Osteoblast (primary cell): Measurements from ENCODE around the gene PTOV1. TPM values are rescaled to one million over a fixed set of nuclear protein-coding genes. Genes with fewer than 3 reads are reported as not detected.

Experiments used
- DNase-seq: peaks from one replicate; pipeline ENCODE4 v3.0.0; 2011; ENCODE audit warnings: low spot score, mixed read lengths; ENCODE audit not compliant: insufficient read length; ENCODE audit errors: missing footprints
- H2AFZ ChIP-seq: 2 replicates; pipeline ENCODE4 v1.6.0; 2011; ENCODE audit warnings: mild to moderate bottlenecking, low read length
- H3K27ac ChIP-seq: 2 replicates; pipeline ENCODE4 v1.5.1; 2011; ENCODE audit warnings: mild to moderate bottlenecking, low read depth, low read length, moderate library complexity
- H3K27me3 ChIP-seq: 2 replicates; pipeline ENCODE4 v1.6.0; 2012; ENCODE audit warnings: mild to moderate bottlenecking, control low read depth, inconsistent platforms, low read length, moderate library complexity; ENCODE audit not compliant: insufficient read depth
- H3K36me3 ChIP-seq: 2 replicates; pipeline ENCODE4 v1.5.1; 2011; ENCODE audit warnings: mild to moderate bottlenecking, low read length, control low read depth, moderate library complexity; ENCODE audit not compliant: insufficient read depth
- H3K4me1 ChIP-seq: 2 replicates; pipeline ENCODE4 v1.5.1; 2011; ENCODE audit warnings: mild to moderate bottlenecking, low read length, control low read depth, moderate library complexity; ENCODE audit not compliant: insufficient read depth
- H3K4me2 ChIP-seq: 2 replicates; pipeline ENCODE4 v1.6.0; 2011; ENCODE audit warnings: mild to moderate bottlenecking, low read length; ENCODE audit not compliant: insufficient read depth
- H3K4me3 ChIP-seq: fragments of 200-600 bp; sonication (generic); 3 replicates; pipeline ENCODE4 v1.5.1; 2012; ENCODE audit warnings: mild to moderate bottlenecking, low read length, inconsistent platforms; ENCODE audit not compliant: insufficient read depth
- H3K79me2 ChIP-seq: 2 replicates; pipeline ENCODE4 v1.6.0; 2012; ENCODE audit warnings: mild to moderate bottlenecking, low read length, control low read depth, inconsistent platforms; ENCODE audit not compliant: insufficient read depth
- H3K9me3 ChIP-seq: 2 replicates; pipeline ENCODE4 v1.5.1; 2011; ENCODE audit warnings: low read depth, low read length, control low read depth
- H4K20me1 ChIP-seq: 2 replicates; pipeline ENCODE4 v1.6.0; 2012; ENCODE audit warnings: mild to moderate bottlenecking, low read length, control low read depth; ENCODE audit not compliant: insufficient read depth
- CTCF ChIP-seq: IDR thresholded peaks from 2 replicates; pipeline ENCODE4 v1.5.1; 2011; ENCODE audit warnings: mild to moderate bottlenecking, low read depth, low read length, moderate library complexity; ENCODE audit errors: extremely low read depth
- total RNA-seq: library from RNA; depleted of rRNA; stranded (reverse); fragments of >200 nt; gene quantifications from 2 replicates; pipeline ENCODE4 v1.2.3, GENCODE V29; 2012

PTOV1 gene
- total RNA-seq, 1 donor = 39.4 TPM

- peaks cover 3% of the 10 kb centered on the region for H4K20me1 ChIP-seq
- H3K4me3 ChIP-seq = no peak overlapping the region
- H3K9me3 ChIP-seq = no peaks in the 10 kb centered on the region
- H3K27me3 ChIP-seq = no peaks in the 10 kb centered on the region
- no peak overlapping the region for H3K4me2 ChIP-seq
- H3K27ac ChIP-seq = no peak overlapping the region
- no peak for DNase-seq
- no peak for TF ChIP-seq CTCF
- no peak overlapping the region for H2AFZ ChIP-seq
- peaks cover 43% of the 10 kb centered on the region for H3K36me3 ChIP-seq
- no peaks in the 10 kb centered on the region for H3K4me1 ChIP-seq
- no peaks in the 10 kb centered on the region for H3K79me2 ChIP-seq
Measured at GRCh38 chr19:49884760-49885159, 33.8 kb downstream of the PTOV1 start.

DNA sequence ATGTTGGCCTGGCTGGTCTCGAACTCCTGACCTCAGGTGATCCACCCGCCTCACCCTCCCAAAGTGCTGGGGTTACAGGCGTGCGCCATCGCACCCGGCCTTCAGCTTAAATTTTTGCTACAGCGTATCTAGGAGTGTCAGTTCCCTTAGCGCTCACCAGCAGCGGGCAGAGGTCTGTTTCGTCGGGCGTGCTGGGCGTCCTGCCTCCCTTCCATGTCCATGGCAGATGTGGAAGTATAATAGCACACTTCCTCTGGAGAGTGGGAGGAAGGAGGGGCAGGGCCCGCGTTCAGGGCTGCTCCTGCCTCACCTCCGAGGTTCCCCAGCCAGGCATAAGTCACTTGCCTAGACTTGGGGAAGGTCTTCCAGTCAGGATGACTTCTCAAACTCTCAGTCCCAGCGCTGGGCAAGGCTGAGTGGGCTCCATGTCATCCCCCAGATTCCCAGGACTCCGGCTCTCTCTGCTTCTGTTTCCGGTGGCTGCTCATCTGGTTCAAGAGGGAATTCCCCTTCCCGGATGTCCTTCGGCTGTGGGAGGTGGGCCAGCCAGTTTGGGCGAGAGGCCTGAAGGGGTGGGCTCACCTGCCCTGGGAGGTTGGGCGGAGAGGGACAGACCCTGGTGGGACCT lies 36.2 kb downstream of the PTOV1 start:
- H2AFZ ChIP-seq = no peak overlapping the region
- no peak for DNase-seq
- H3K27me3 ChIP-seq = peaks cover 4% of the 10 kb centered on the region
- no peaks in the 10 kb centered on the region for H3K79me2 ChIP-seq
- peaks cover 5% of the 10 kb centered on the region for H3K4me1 ChIP-seq
- peaks cover 3% of the 10 kb centered on the region for H4K20me1 ChIP-seq
- no peak overlapping the region for H3K4me2 ChIP-seq
- no peak overlapping the region for H3K27ac ChIP-seq
- peaks cover 23% of the 10 kb centered on the region for H3K36me3 ChIP-seq
- no peaks in the 10 kb centered on the region for H3K9me3 ChIP-seq
- no peak for TF ChIP-seq CTCF
- H3K4me3 ChIP-seq = no peak overlapping the region

GRCh38 chr19:49887665-49888509 lies 36.9 kb downstream of the PTOV1 start:
- Histone ChIP-seq H3K4me2 (no peak overlapping the region), H3K4me3 (no peak overlapping the region), H2AFZ (no peak overlapping the region), H3K9me3 (no peaks in the 10 kb centered on the region), H3K36me3 (peaks cover 16% of the 10 kb centered on the region), H3K79me2 (no peaks in the 10 kb centered on the region), H3K27me3 (peaks cover 8% of the 10 kb centered on the region), H3K4me1 (peaks cover 5% of the 10 kb centered on the region), H3K27ac (no peak overlapping the region), H4K20me1 (peaks cover 3% of the 10 kb centered on the region)
- DNase-seq = no peak
- TF ChIP-seq CTCF = no peak

DNA sequence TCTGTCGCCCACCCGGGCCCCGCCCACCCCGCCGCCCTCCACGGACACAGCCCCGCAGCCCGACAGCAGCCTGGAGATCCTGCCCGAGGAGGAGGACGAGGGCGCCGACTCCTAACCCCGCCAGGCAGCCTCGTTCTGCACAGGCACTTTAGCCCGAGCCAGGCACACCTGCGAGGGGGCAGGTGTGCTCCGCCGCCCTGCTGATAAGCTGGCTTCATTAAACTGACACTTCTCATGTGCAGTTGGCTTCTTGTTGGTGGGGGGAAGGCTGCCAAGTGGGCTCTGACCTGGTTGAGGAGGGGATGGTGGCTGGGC lies 37.5 kb downstream of the PTOV1 start:
- Histone ChIP-seq H3K79me2 (no peaks in the 10 kb centered on the region), H3K9me3 (no peaks in the 10 kb centered on the region), H3K36me3 (peaks cover 10% of the 10 kb centered on the region), H3K4me1 (peaks cover 5% of the 10 kb centered on the region), H4K20me1 (peaks cover 3% of the 10 kb centered on the region), H2AFZ (no peak overlapping the region), H3K27ac (no peak overlapping the region), H3K4me2 (no peak overlapping the region), H3K27me3 (peaks cover 9% of the 10 kb centered on the region), H3K4me3 (no peak overlapping the region)
- no peak for DNase-seq
- no peak for TF ChIP-seq CTCF
